HEK293 (cell line): Measurements from ENCODE around the gene FAM83D.

Source experiments
- EGR2 ChIP-seq: fragments of 450-650 bp; formaldehyde crosslinking; IDR thresholded peaks from 2 replicates; pipeline ENCODE4 v1.5.1; 2016; ENCODE audit warnings: low read depth, missing biosample characterization, missing genetic modification characterization
- INSM2 ChIP-seq: fragments of 450-650 bp; formaldehyde crosslinking; IDR thresholded peaks from 2 replicates; pipeline ENCODE4 v1.5.1; 2016; ENCODE audit warnings: missing biosample characterization, missing genetic modification characterization
- KLF1 ChIP-seq: fragments of 450-650 bp; formaldehyde crosslinking; IDR thresholded peaks from 2 replicates; pipeline ENCODE4 v1.5.1; 2016; ENCODE audit warnings: missing biosample characterization, missing genetic modification characterization
- KLF8 ChIP-seq: fragments of 450-650 bp; formaldehyde crosslinking; IDR thresholded peaks from 2 replicates; pipeline ENCODE4 v1.5.1; 2016; ENCODE audit warnings: missing biosample characterization, missing genetic modification characterization
- OVOL3 ChIP-seq: fragments of 450-650 bp; formaldehyde crosslinking; IDR thresholded peaks from 2 replicates; pipeline ENCODE4 v1.5.1; 2016; ENCODE audit warnings: missing biosample characterization, missing genetic modification characterization
- PATZ1 ChIP-seq: fragments of 450-650 bp; formaldehyde crosslinking; IDR thresholded peaks from 2 replicates; pipeline ENCODE4 v1.5.1; 2016; ENCODE audit warnings: missing biosample characterization, missing genetic modification characterization
- PRDM4 ChIP-seq: fragments of 450-650 bp; formaldehyde crosslinking; IDR thresholded peaks from 2 replicates; pipeline ENCODE4 v1.5.1; 2017; ENCODE audit warnings: missing biosample characterization, missing genetic modification characterization
- SALL2 ChIP-seq: fragments of 450-650 bp; formaldehyde crosslinking; IDR thresholded peaks from 2 replicates; pipeline ENCODE4 v1.5.0; 2017; ENCODE audit warnings: missing biosample characterization, mild to moderate bottlenecking, missing genetic modification characterization, borderline replicate concordance
- SP3 ChIP-seq: fragments of 450-650 bp; formaldehyde crosslinking; IDR thresholded peaks from 2 replicates; pipeline ENCODE4 v1.5.1; 2016; ENCODE audit warnings: missing biosample characterization, missing genetic modification characterization
- YY1 ChIP-seq: fragments of 450-650 bp; formaldehyde crosslinking; IDR thresholded peaks from 2 replicates; pipeline ENCODE4 v1.5.1; 2018; ENCODE audit warnings: missing biosample characterization, missing genetic modification characterization
- ZBTB17 ChIP-seq: fragments of 450-650 bp; formaldehyde crosslinking; IDR thresholded peaks from 2 replicates; pipeline ENCODE4 v1.5.1; 2016; ENCODE audit warnings: missing biosample characterization, missing genetic modification characterization
- ZBTB44 ChIP-seq: fragments of 450-650 bp; IDR thresholded peaks from 2 replicates; pipeline ENCODE4 v1.5.1; 2018; ENCODE audit warnings: missing biosample characterization, mild to moderate bottlenecking, missing genetic modification characterization
- ZIC2 ChIP-seq: fragments of 450-650 bp; formaldehyde crosslinking; IDR thresholded peaks from 2 replicates; pipeline ENCODE4 v1.5.1; 2016; ENCODE audit warnings: missing biosample characterization, missing genetic modification characterization
- ZNF18 ChIP-seq: fragments of 450-650 bp; formaldehyde crosslinking; IDR thresholded peaks from 2 replicates; pipeline ENCODE4 v1.5.1; 2016; ENCODE audit warnings: missing biosample characterization, missing genetic modification characterization
- ZNF248 ChIP-seq: fragments of 450-650 bp; formaldehyde crosslinking; IDR thresholded peaks from 2 replicates; pipeline ENCODE4 v1.5.1; 2017; ENCODE audit warnings: missing biosample characterization, missing genetic modification characterization
- ZNF26 ChIP-seq: fragments of 450-650 bp; formaldehyde crosslinking; IDR thresholded peaks from 2 replicates; pipeline ENCODE4 v1.5.1; 2016; ENCODE audit warnings: missing biosample characterization, missing genetic modification characterization
- ZNF354C ChIP-seq: fragments of 450-650 bp; formaldehyde crosslinking; IDR thresholded peaks from 2 replicates; pipeline ENCODE4 v1.5.1; 2016; ENCODE audit warnings: missing biosample characterization, missing genetic modification characterization, low read depth, borderline replicate concordance
- ZNF529 ChIP-seq: fragments of 450-650 bp; formaldehyde crosslinking; IDR thresholded peaks from 2 replicates; pipeline ENCODE4 v1.5.1; 2017; ENCODE audit warnings: missing genetic modification characterization, missing biosample characterization; ENCODE audit not compliant: insufficient replicate concordance
- ZNF530 ChIP-seq: fragments of 450-650 bp; formaldehyde crosslinking; IDR thresholded peaks from 2 replicates; pipeline ENCODE4 v1.5.1; 2016; ENCODE audit warnings: low read depth, missing biosample characterization, missing genetic modification characterization
- ZNF600 ChIP-seq: fragments of 450-650 bp; formaldehyde crosslinking; IDR thresholded peaks from 2 replicates; pipeline ENCODE4 v1.5.1; 2016; ENCODE audit warnings: missing biosample characterization, missing genetic modification characterization
- ZNF621 ChIP-seq: fragments of 450-650 bp; formaldehyde crosslinking; IDR thresholded peaks from 2 replicates; pipeline ENCODE4 v1.5.1; 2017; ENCODE audit warnings: missing biosample characterization, missing genetic modification characterization
- ZNF623 ChIP-seq: fragments of 450-650 bp; formaldehyde crosslinking; IDR thresholded peaks from 2 replicates; pipeline ENCODE4 v1.5.1; 2016; ENCODE audit warnings: missing biosample characterization, missing genetic modification characterization
- ZNF664 ChIP-seq: fragments of 450-650 bp; formaldehyde crosslinking; IDR thresholded peaks from 2 replicates; pipeline ENCODE4 v1.5.1; 2016; ENCODE audit warnings: missing biosample characterization, missing genetic modification characterization
- ZNF670 ChIP-seq: fragments of 450-650 bp; formaldehyde crosslinking; IDR thresholded peaks from 2 replicates; pipeline ENCODE4 v1.5.1; 2016; ENCODE audit warnings: missing biosample characterization, missing genetic modification characterization, low read depth
- ZNF701 ChIP-seq: fragments of 450-650 bp; formaldehyde crosslinking; IDR thresholded peaks from 2 replicates; pipeline ENCODE4 v1.5.1; 2016; ENCODE audit warnings: missing biosample characterization, missing genetic modification characterization
- ZNF792 ChIP-seq: fragments of 450-650 bp; formaldehyde crosslinking; IDR thresholded peaks from 2 replicates; pipeline ENCODE4 v1.5.1; 2016; ENCODE audit warnings: missing biosample characterization, missing genetic modification characterization
- ZNF837 ChIP-seq: fragments of 450-650 bp; formaldehyde crosslinking; IDR thresholded peaks from 2 replicates; pipeline ENCODE4 v1.5.1; 2016; ENCODE audit warnings: missing biosample characterization, missing genetic modification characterization
- ZSCAN5A ChIP-seq: fragments of 450-650 bp; formaldehyde crosslinking; IDR thresholded peaks from 2 replicates; pipeline ENCODE4 v1.5.1; 2016; ENCODE audit warnings: missing biosample characterization, missing genetic modification characterization

FAM83D gene

GRCh38 chr20:38893565-38894090 is 32.6 kb upstream of the FAM83D start (continued):
- TF ChIP-seq ZSCAN5A (tag by site-specific recombination) = no peak
- TF ChIP-seq KLF1 (tag by site-specific recombination) = peak; percentile 64
- no peak for TF ChIP-seq ZNF354C (tag by site-specific recombination)
- TF ChIP-seq ZNF664 (tag by site-specific recombination) = no peak
- no peak for TF ChIP-seq ZNF670 (tag by site-specific recombination)
- no peak for TF ChIP-seq OVOL3 (tag by site-specific recombination)
- no peak for TF ChIP-seq PATZ1 (tag by site-specific recombination)
- no peak for TF ChIP-seq ZNF26 (tag by site-specific recombination)
- TF ChIP-seq ZNF529 = no peak
- no peak for TF ChIP-seq ZNF792 (tag by site-specific recombination)
- no peak for TF ChIP-seq ZNF248 (tag by site-specific recombination)
- TF ChIP-seq ZBTB17 (tag by site-specific recombination) = no peak
- peak; percentile 47; the same call in 1 of the 2 replicates for TF ChIP-seq ZNF600 (tag by site-specific recombination)
- TF ChIP-seq KLF8 = 0 out of 2 replicates have a peak, but pooled peaks have one; percentile 40
- TF ChIP-seq ZNF621 (tag by site-specific recombination) = no peak
- TF ChIP-seq ZBTB44 (tag by site-specific recombination) = no peak
- no peak for TF ChIP-seq ZNF701 (tag by site-specific recombination)
- TF ChIP-seq PRDM4 (tag by site-specific recombination) = no peak
- no peak for TF ChIP-seq ZNF530 (tag by site-specific recombination)
- no peak for TF ChIP-seq YY1 (tag by site-specific recombination)
- TF ChIP-seq ZNF623 (tag by site-specific recombination) = no peak
- TF ChIP-seq ZNF18 = no peak
- peak; percentile 39; the same call in 1 of the 2 replicates for TF ChIP-seq ZIC2
- no peak for TF ChIP-seq INSM2
- TF ChIP-seq EGR2 (tag by site-specific recombination) = peak; percentile 91
- TF ChIP-seq SALL2 (tag by site-specific recombination) = no peak
- no peak for TF ChIP-seq ZNF837 (tag by site-specific recombination)
- no peak for TF ChIP-seq SP3 (tag by site-specific recombination)
